HG02763 (cell line): ENCODE results near the gene FBXW11.

Experiments used
- ATAC-seq: cut with Tn5 transposase; IDR thresholded peaks from one replicate; pipeline ENCODE4 v1.9.1; 2021; ENCODE audit warnings: mild to moderate bottlenecking, moderate library complexity; ENCODE audit not compliant: unreplicated experiment

FBXW11 gene

DNA sequence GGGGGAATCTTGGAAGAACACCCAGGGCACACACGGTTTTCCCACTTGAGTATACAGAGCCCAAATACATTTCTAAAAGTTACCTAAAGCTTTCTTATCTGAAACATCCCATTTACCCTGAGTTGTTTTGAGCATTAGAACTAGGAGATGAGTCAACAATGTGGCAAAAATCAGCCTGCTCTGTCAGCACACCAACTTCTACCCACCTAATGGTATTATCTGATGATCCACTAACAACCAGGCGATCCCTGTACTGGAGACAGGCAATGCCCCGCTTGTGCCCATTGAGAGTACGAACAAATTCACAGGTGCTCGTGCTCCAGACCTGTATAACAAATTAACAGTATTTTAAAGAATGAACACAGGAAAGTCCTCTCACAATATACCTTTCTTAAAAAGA is 133.8 kb downstream of the FBXW11 start:
- no peak for ATAC-seq

DNA sequence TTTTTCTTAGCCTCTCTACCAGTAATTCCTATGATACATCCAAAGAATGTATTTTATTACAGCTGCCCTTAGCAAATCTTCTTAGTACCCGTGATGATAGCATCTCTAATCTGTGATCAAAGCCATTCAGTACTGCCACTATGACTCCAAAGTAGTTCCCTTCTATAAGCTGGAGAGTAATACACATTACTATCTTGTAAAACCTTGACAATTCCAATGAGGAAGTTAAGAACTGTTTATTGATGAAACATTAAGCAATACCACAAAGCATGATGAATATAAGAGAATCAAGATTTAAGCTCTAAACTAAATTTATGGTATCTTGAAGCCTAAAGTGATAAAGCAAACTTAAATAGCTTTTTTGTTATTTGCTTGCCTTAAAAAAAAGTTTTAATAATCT is 134.7 kb downstream of the FBXW11 start:
- ATAC-seq: no peak

DNA sequence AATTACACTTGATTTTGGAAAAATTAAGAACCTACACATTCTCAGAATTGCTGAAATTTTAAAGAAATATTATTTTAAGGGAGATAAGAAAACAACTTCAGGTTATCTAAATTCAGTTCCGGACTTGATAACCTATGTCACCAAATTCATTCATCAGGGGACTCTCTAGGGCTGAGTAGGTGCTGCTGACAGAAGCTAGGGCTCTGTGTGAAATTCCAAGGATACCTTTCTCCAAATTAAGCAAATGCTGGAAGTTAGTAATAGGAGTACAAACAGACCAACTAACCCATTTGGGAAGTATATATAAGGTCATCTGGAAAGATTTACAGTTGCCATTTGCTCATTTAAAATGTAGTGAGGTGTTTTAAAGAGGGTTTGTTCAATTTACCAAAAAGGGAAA is 136.5 kb downstream of the FBXW11 start:
- no peak for ATAC-seq

- no peak for ATAC-seq
These were observed 138.2 kb downstream of the FBXW11 start for GRCh38 chr5:171868236-171868635.

DNA sequence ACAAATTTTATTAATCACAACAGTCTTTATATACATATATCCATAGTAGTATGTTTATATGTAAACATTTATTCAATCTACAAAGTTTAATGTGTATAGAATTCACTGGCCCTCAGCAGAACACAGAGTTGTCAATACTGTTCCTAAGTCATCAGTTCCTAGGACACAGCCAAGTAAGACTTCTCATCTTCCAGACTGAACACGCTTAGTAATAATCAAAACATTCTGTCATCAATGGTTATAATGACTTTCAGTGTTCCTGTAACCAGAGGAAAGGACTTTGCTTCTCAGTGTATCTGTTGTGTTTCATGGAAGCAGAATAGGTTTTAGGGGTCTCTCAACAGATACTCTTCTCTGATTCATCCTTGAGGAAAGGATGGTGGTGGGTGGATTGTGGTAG is 138.7 kb downstream of the FBXW11 start:
- no peak for ATAC-seq

GRCh38 chr5:171865471-171865870 is 141.0 kb downstream of the FBXW11 start:
- no peak for ATAC-seq

DNA sequence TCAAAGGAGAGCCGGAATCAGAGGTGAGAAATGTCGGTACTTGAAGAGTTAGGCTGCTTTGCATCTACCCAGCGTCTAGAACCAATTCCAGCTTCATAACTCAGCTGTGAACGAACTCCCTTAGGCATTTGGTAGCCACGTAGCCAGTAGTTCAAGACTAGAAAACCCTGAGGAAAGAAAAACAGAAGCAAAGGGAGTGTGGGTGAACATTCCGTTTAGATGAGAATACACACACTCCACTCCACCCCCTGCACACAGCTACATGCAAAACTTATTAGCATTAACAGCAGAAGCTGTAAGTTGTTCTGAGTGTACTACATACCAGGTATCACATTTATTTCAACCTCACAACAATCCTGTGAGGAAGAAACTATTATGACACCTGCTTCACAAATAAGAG is 142.5 kb downstream of the FBXW11 start:
- ATAC-seq: no peak

GRCh38 chr5:171862624-171863023 is 143.8 kb downstream of the FBXW11 start:
- ATAC-seq: no peak

DNA sequence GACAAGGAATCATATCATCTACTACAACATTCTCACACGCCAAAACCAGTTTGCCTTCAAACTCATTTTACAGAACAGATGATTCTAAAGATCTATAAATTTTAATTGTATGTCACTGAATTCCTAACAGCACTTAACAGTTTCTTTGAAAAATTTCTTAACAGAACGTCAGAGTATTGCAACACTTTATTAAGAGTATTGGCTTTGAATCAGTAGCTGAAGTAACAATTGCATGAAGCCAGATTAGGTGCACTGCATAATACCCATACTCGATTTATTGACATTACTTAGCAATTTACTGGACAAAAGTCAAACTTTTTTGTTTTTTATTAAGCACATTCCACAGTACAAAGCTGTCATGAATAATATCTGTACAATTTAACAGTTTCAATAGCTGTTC is 145.1 kb downstream of the FBXW11 start:
- ATAC-seq: no peak

- ATAC-seq: no peak
These were observed 148.1 kb downstream of the FBXW11 start for GRCh38 chr5:171858303-171858702.

GRCh38 chr5:171857489-171857876 is 149.0 kb downstream of the FBXW11 start:
- no peak for ATAC-seq

DNA sequence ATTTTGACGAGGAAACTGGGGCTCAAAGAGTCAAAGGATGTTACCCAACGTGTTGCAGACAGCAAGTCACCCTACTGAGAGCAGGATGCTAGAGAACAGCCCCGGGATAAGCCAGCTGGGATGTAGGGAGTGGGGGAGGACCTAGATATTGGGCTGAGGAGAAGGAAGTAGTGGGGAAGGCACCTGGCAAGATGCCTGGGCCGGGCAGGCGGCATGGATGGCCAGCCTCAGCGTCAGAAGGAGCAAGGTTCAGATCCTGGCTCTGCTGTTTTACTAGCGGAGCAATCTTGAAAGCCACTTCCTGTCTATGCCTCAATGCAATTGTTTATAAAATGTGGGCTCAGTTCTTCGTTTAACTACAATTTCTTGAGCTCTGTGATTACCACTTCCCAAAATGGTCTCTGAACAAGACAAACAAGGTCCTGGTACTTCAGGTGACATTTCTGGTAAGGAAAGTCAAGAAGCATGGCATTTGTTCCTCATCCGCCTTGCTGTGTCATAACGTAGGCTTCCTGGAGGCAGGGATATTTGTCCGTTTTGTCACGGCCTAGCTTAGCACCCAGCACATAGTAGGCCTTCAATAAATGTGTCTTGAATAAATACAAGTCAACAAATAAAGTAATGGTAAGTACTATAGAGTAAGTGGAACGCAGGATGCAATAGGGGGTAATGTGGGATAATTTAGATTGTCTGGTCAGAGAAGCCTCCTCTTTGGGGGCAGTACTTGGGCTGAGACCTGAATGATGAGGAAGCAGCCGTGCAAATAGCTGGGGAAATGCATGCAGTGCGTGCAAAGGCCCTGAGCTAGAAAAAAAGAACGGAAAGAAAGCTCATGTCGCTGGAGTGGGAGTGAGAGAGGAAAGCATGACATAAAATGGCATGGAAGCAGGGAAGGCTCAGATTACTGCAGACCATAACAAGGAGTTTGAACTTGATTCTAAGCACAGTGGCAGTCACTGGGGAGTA is 150.4 kb downstream of the FBXW11 start:
- no peak for ATAC-seq

- no peak for ATAC-seq
These were observed 151.2 kb downstream of the FBXW11 start for GRCh38 chr5:171855265-171855664.

GRCh38 chr5:171852255-171852681 is 154.2 kb downstream of the FBXW11 start:
- no peak for ATAC-seq

GRCh38 chr5:171851251-171851650 is 155.2 kb downstream of the FBXW11 start:
- no peak for ATAC-seq

GRCh38 chr5:171850324-171850947 is 156.0 kb downstream of the FBXW11 start:
- no peak for ATAC-seq

GRCh38 chr5:171849585-171850323 is 156.7 kb downstream of the FBXW11 start:
- ATAC-seq: no peak

- ATAC-seq: no peak
These were observed 157.4 kb downstream of the FBXW11 start for GRCh38 chr5:171848911-171849520.

DNA sequence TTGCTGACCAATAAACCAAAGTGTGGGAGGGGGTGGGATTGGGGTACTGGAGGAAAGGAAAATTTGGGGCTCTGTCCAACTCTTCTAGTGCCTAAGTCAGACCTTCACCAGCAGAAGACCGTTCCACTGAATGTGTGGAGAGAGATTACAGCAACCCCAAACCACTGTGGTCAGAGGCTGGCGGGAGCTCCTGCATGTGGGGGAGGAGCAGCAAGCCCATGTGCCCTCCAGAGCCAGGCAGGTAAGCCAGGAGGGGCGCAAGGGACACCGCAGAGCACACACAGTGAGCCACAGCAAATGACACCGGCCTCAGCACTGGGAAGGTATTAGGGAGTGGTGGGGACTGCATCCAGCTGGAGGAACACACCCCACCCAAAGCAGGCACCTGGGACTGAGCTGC is 158.0 kb downstream of the FBXW11 start:
- no peak for ATAC-seq

DNA sequence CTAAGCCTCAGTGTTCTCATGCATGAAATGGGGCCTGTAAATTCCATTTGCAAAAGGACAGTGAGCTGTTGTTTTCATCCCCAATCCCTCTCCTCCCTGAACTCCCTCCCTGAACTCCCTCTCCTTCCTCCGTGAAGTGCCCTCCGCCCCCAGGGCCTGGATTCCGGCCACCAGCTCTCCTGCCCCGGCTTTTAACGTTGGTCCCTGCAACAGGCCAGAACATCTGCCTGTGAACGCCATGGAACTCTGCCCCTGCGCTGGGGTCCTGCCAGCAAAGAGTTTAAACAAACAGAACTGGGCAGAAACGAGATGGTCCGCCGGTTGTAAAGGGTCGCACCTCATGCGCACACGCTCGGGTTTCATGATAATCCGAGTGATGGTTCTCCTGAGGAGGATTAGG is 158.4 kb downstream of the FBXW11 start:
- ATAC-seq: no peak

DNA sequence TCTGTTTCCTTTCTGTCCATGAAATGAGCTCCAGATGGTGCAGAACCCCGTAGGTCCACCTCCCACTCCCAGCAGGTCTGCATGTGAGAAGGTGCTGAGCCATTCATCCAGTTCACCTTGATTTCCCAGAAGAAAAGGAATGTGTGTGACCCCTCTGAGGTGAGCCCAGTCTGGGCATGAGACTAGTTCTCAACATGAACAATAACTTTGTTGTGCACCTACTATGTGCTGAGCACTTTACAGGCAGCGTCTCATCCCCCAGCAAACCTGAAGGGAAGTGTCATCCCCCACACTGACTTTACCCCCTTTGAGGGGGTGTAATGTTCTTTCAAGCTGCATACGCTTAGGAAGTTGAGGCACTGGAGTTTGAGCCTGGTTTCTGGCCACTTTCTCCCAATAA is 159.4 kb downstream of the FBXW11 start:
- ATAC-seq: no peak
